ENCODE measurements around the gene RTL10.

DNA sequence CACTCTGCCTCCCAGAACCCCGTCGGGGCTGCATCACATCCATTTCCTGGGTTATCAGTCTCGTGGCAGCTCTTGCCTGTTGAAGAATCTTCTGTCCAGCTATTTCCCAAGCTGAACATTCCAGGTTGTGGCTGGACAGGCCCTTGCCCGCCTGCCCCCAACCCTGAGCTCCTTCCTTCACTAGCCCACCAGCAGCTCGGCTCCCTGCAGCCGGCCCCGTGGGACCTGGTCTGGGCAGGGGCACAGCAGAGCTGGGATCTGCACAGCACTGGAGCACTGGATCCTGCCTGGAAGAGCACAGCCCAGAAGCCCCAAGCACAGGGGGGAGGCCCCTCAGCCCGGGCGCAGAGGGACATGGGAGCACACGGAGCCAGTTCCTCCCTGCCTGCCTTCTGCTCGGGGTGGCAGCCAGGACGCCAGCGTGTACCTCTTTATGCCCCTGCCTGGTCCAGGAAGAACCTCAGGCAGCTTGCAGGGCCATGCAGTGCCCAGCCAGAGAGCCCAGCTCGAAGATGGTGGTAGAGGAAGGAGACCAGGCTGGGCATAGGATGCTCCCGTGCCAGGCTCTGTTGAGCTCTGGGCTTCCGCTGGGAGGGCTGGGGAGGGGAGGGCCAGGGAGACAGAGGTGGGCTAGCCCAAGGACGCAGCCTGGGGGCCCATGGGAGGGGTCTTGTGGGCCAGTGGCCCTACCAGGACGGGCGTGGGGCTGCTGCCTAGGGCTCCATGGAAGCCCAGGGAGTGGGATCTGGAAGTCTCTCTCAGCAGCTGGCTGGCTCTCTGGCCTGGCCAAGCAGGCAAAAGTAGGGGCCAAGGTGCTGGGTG is 16.6 kb upstream of the RTL10 start:
- TF ChIP-seq CTCF (IDR thresholded peaks at IDR 0.05; ENCODE audit: low read length) (no peak), EZH2 (optimal IDR thresholded peaks at IDR 0.05; ENCODE audit: low read depth, low read length) (no peak), EZH2phosphoT487 (IDR thresholded peaks at IDR 0.05; ENCODE audit: low read length) (no peak)

Measured in MM.1S (cell line).